HL-60 (cell line): ENCODE measurements around the gene MAGEF1.

ENCODE experiments used
- CTCF ChIP-seq: IDR thresholded peaks from one replicate; pipeline ENCODE4 v1.5.1; 2011; ENCODE audit warnings: low read length, control low read depth, inconsistent platforms; ENCODE audit not compliant: insufficient read depth
- GABPA ChIP-seq: IDR thresholded peaks from 2 replicates; pipeline ENCODE4 v1.6.1; 2012; ENCODE audit warnings: low read depth
- POLR2AphosphoS5 ChIP-seq: IDR thresholded peaks from 2 replicates; pipeline ENCODE4 v1.6.1; 2012; ENCODE audit warnings: low read depth
- REST ChIP-seq: IDR thresholded peaks from 2 replicates; pipeline ENCODE4 v1.6.1; 2012; ENCODE audit warnings: low read depth; ENCODE audit not compliant: insufficient replicate concordance
- SPI1 ChIP-seq: IDR thresholded peaks from 2 replicates; pipeline ENCODE4 v1.6.1; 2012; ENCODE audit warnings: low read depth, mild to moderate bottlenecking, borderline replicate concordance

GRCh38 chr3:184690192-184690883 is 21.5 kb downstream of the MAGEF1 start:
- TF ChIP-seq CTCF, result no peak
- TF ChIP-seq POLR2AphosphoS5, result no peak
- TF ChIP-seq GABPA, result no peak
- TF ChIP-seq REST, result no peak
- no peak for TF ChIP-seq SPI1
